GM19328 (cell line): ENCODE data around the gene TTC36.
"Not testable (repeated sequence)": the region's sequence is repeated elsewhere in the genome, so short reads cannot be mapped to it uniquely, and the experiment has no call there.

Source experiments
- ATAC-seq: cut with Tn5 transposase; IDR thresholded peaks from one replicate; pipeline ENCODE4 v1.9.1; 2021; ENCODE audit warnings: mild to moderate bottlenecking, moderate library complexity; ENCODE audit not compliant: unreplicated experiment

TTC36 gene

GRCh38 chr11:118527109-118527508 is at the start of gene TTC36:
TTC36 (plus strand) TSS chr11:118527474; CDS start chr11:118527495, 21 bp downstream.
- no peak for ATAC-seq

GRCh38 chr11:118481238-118481637 is 46.0 kb upstream of the TTC36 start:
- ATAC-seq: not testable (repeated sequence)

- no peak for ATAC-seq
These were observed 42.9 kb upstream of the TTC36 start for GRCh38 chr11:118484405-118484804.

GRCh38 chr11:118485273-118485672 is 42.0 kb upstream of the TTC36 start:
- ATAC-seq: no peak

GRCh38 chr11:118488480-118489109 is 38.7 kb upstream of the TTC36 start:
- no peak for ATAC-seq

GRCh38 chr11:118491041-118491440 is 36.2 kb upstream of the TTC36 start:
- ATAC-seq: no peak

GRCh38 chr11:118497831-118498230 is 29.4 kb upstream of the TTC36 start:
- ATAC-seq: no peak

- ATAC-seq: no peak
These were observed 24.1 kb upstream of the TTC36 start for GRCh38 chr11:118503216-118503615.

GRCh38 chr11:118511601-118512000 is 15.7 kb upstream of the TTC36 start:
- ATAC-seq: no peak

GRCh38 chr11:118514103-118514502 is 13.2 kb upstream of the TTC36 start:
- no peak for ATAC-seq

GRCh38 chr11:118519549-118519948 is 7.7 kb upstream of the TTC36 start:
- no peak for ATAC-seq

GRCh38 chr11:118521892-118522311 is 5.4 kb upstream of the TTC36 start:
- no peak for ATAC-seq

GRCh38 chr11:118522571-118523072 is 4.7 kb upstream of the TTC36 start:
- no peak for ATAC-seq

GRCh38 chr11:118524356-118524755 is 2.9 kb upstream of the TTC36 start:
- no peak for ATAC-seq

- no peak for ATAC-seq
These were observed 2.4 kb upstream of the TTC36 start for GRCh38 chr11:118524757-118525470.

GRCh38 chr11:118526688-118527087 is 586 bp upstream of the TTC36 start:
- no peak for ATAC-seq

- ATAC-seq: no peak
These were observed 1.2 kb downstream of the TTC36 start for GRCh38 chr11:118528511-118528910.

- ATAC-seq: no peak
These were observed 2.4 kb downstream of the TTC36 start for GRCh38 chr11:118529584-118530175.

GRCh38 chr11:118530180-118530682 is 3.0 kb downstream of the TTC36 start:
- ATAC-seq: no peak

- ATAC-seq: no peak
These were observed 3.7 kb downstream of the TTC36 start, which contains the start of gene TMEM25 for GRCh38 chr11:118530683-118531596. TMEM25 (plus strand) TSS chr11:118531192; CDS start chr11:118531802, 610 bp downstream.
